Measurements from ENCODE around the gene ESAM.

The ESAM gene

GRCh38 chr11:124762105-124762623 lies at the start of gene ESAM:
ESAM (minus strand) TSS chr11:124762290; CDS start chr11:124762154, 136 bp downstream.
- peak; percentile 50 to 63 for DNase-seq (ENCODE audit: low read depth in 2 of 2)

GRCh38 chr11:124811399-124812125 lies 49.5 kb upstream of the ESAM start:
- DNase-seq (ENCODE audit: low read depth in 2 of 2) = no peak

GRCh38 chr11:124807660-124808270 lies 45.7 kb upstream of the ESAM start:
- no peak for DNase-seq (ENCODE audit: low read depth in 2 of 2)

- DNase-seq (ENCODE audit: low read depth in 2 of 2) = no peak
Observed at GRCh38 chr11:124807201-124807600, 45.1 kb upstream of the ESAM start.

- DNase-seq (ENCODE audit: low read depth in 2 of 2) = no peak
Observed at GRCh38 chr11:124804884-124805283, 42.8 kb upstream of the ESAM start.

GRCh38 chr11:124801636-124802312 lies 39.7 kb upstream of the ESAM start:
- no peak for DNase-seq (ENCODE audit: low read depth in 2 of 2)

GRCh38 chr11:124801014-124801413 lies 38.9 kb upstream of the ESAM start:
- no peak for DNase-seq (ENCODE audit: low read depth in 2 of 2)

GRCh38 chr11:124800226-124800929 lies 38.3 kb upstream of the ESAM start, which contains the start of gene MSANTD2:
MSANTD2 (minus strand) TSS chr11:124800406; CDS start chr11:124800380, 26 bp downstream.
- peak; percentile 75 to 78 for DNase-seq (ENCODE audit: low read depth in 2 of 2)

GRCh38 chr11:124799348-124800225 lies 37.5 kb upstream of the ESAM start:
- peak; percentile 11 to 17 for DNase-seq (ENCODE audit: low read depth in 2 of 2)

GRCh38 chr11:124798991-124799347 lies 36.9 kb upstream of the ESAM start:
- no peak for DNase-seq (ENCODE audit: low read depth in 2 of 2)

GRCh38 chr11:124796312-124796711 lies 34.2 kb upstream of the ESAM start:
- no peak for DNase-seq (ENCODE audit: low read depth in 2 of 2)

- DNase-seq (ENCODE audit: low read depth in 2 of 2) = no peak
Observed at GRCh38 chr11:124793466-124794278, 31.6 kb upstream of the ESAM start.

- no peak for DNase-seq (ENCODE audit: low read depth in 2 of 2)
Observed at GRCh38 chr11:124791626-124792341, 29.7 kb upstream of the ESAM start.

- DNase-seq (ENCODE audit: low read depth in 2 of 2) = no peak
Observed at GRCh38 chr11:124788521-124788920, 26.4 kb upstream of the ESAM start.

- no peak for DNase-seq (ENCODE audit: low read depth in 2 of 2)
Observed at GRCh38 chr11:124784051-124784450, 22.0 kb upstream of the ESAM start.

GRCh38 chr11:124783002-124783401 lies 20.9 kb upstream of the ESAM start:
- DNase-seq (ENCODE audit: low read depth in 2 of 2) = no peak

GRCh38 chr11:124779568-124779967 lies 17.5 kb upstream of the ESAM start:
- DNase-seq (ENCODE audit: low read depth in 2 of 2) = no peak

- no peak for DNase-seq (ENCODE audit: low read depth in 2 of 2)
Observed at GRCh38 chr11:124778281-124778680, 16.2 kb upstream of the ESAM start.

- no peak for DNase-seq (ENCODE audit: low read depth in 2 of 2)
Observed at GRCh38 chr11:124776865-124777645, 15.0 kb upstream of the ESAM start.

Data from stimulated activated CD8-positive, alpha-beta memory T cell treated with anti-CD3 and anti-CD28 coated beads, Interleukin-15, amount 100 ng/mL, for 48 hours (primary cell).